ENCODE results near the gene STAP1.

- TF ChIP-seq TAF1 (IDR thresholded peaks at IDR 0.05; ENCODE audit: borderline replicate concordance, low read depth, low read length) (no peak), POLR2AphosphoS5 (IDR thresholded peaks at IDR 0.05; ENCODE audit: low read depth, low read length) (no peak)
Measured at GRCh38 chr4:67512501-67512900, 46.0 kb upstream of the STAP1 start.

Measured in GM12892 (cell line).